OCI-LY3 (cell line): ENCODE measurements around the gene GNG13.
A peak's percentile ranks its signal among the peaks of the same experiment; 100 is the strongest.

Experiments used
- H2AFZ ChIP-seq: fragments of 200-600, 300-600 bp; shearing (Covaris generic); 2 replicates; pipeline ENCODE4 v1.6.0; 2014; ENCODE audit warnings: antibody characterized with exemption, low read depth, low read length
- H3K27ac ChIP-seq: fragments of 200-600, 300-600 bp; sonication (generic); 2 replicates; pipeline ENCODE4 v1.5.1; 2014; ENCODE audit warnings: mild to moderate bottlenecking, low read length, moderate library complexity, mixed read lengths
- H3K27me3 ChIP-seq: fragments of 200-600, 300-600 bp; sonication (generic); 2 replicates; pipeline ENCODE4 v1.6.1; 2014; ENCODE audit warnings: low read depth, low read length, mixed read lengths
- H3K36me3 ChIP-seq: fragments of 200-600, 300-600 bp; sonication (generic); replicated peaks from 2 replicates; pipeline ENCODE3; 2014; ENCODE audit warnings: low read depth, low read length, mixed read lengths
- H3K4me1 ChIP-seq: fragments of 300-600, 200-600 bp; sonication (generic); 2 replicates; pipeline ENCODE4 v1.6.1; 2014; ENCODE audit warnings: low read length, mixed read lengths
- H3K4me2 ChIP-seq: fragments of 200-600, 300-600 bp; sonication (generic); 2 replicates; pipeline ENCODE4 v1.6.1; 2014; ENCODE audit warnings: low read length, mixed read lengths
- H3K4me3 ChIP-seq: fragments of 300-600, 200-600 bp; sonication (generic); 2 replicates; pipeline ENCODE4 v1.5.1; 2014; ENCODE audit warnings: antibody characterized with exemption, mild to moderate bottlenecking, low read length, moderate library complexity
- H3K79me2 ChIP-seq: fragments of 300-600, 200-600 bp; shearing (Covaris generic); 2 replicates; pipeline ENCODE4 v1.6.1; 2014; ENCODE audit warnings: mild to moderate bottlenecking, low read length, mixed read lengths
- H3K9ac ChIP-seq: fragments of 300-600, 200-600 bp; shearing (Covaris generic); 2 replicates; pipeline ENCODE4 v1.6.0; 2014; ENCODE audit warnings: mild to moderate bottlenecking, low read length, moderate library complexity
- H3K9me3 ChIP-seq: fragments of 200-600, 300-600 bp; shearing (Covaris generic); 2 replicates; pipeline ENCODE4 v1.6.1; 2014; ENCODE audit warnings: low read length, mixed read lengths; ENCODE audit not compliant: insufficient read depth
- H4K20me1 ChIP-seq: fragments of 200-600, 300-600 bp; sonication (generic); 2 replicates; pipeline ENCODE4 v1.6.1; 2016; ENCODE audit warnings: low read length, mixed read lengths; ENCODE audit not compliant: insufficient read depth
- CTCF ChIP-seq: fragments of 200-600, 300-600 bp; sonication (generic); IDR thresholded peaks from 2 replicates; pipeline ENCODE4 v1.5.1; 2014; ENCODE audit warnings: antibody characterized with exemption, low read length, low read depth
- EZH2phosphoT487 ChIP-seq: fragments of 200-600 bp; shearing (Covaris generic); IDR thresholded peaks from 2 replicates; pipeline ENCODE4 v1.6.1; 2018; ENCODE audit warnings: antibody characterized with exemption, mixed run types, low read depth

GNG13 gene

GRCh38 chr16:815861-816260 is 15.3 kb upstream of the GNG13 start:
- TF ChIP-seq CTCF (no peak), EZH2phosphoT487 (no peak)
- H2AFZ ChIP-seq, result no peak overlapping the region
- H3K4me2 ChIP-seq, result no peak overlapping the region
- no peak overlapping the region for H3K27ac ChIP-seq
- no peaks in the 10 kb centered on the region for H3K9me3 ChIP-seq
- H3K27me3 ChIP-seq, result no peaks in the 10 kb centered on the region
- H3K4me3 ChIP-seq, result no peak overlapping the region
- no peak overlapping the region for H3K9ac ChIP-seq
- H3K79me2 ChIP-seq, result no peaks in the 10 kb centered on the region
- no peaks in the 10 kb centered on the region for H4K20me1 ChIP-seq
- no peaks in the 10 kb centered on the region for H3K36me3 ChIP-seq
- H3K4me1 ChIP-seq, result peaks cover 11% of the 10 kb centered on the region

- H3K27ac ChIP-seq, result no peak overlapping the region
- no peak for TF ChIP-seq CTCF
- no peak for TF ChIP-seq EZH2phosphoT487
- H4K20me1 ChIP-seq, result no peaks in the 10 kb centered on the region
- no peak overlapping the region for H3K4me2 ChIP-seq
- no peaks in the 10 kb centered on the region for H3K27me3 ChIP-seq
- no peaks in the 10 kb centered on the region for H3K9me3 ChIP-seq
- H2AFZ ChIP-seq, result no peak overlapping the region
- no peak overlapping the region for H3K4me3 ChIP-seq
- H3K79me2 ChIP-seq, result no peaks in the 10 kb centered on the region
- H3K9ac ChIP-seq, result no peak overlapping the region
- H3K36me3 ChIP-seq, result no peaks in the 10 kb centered on the region
- H3K4me1 ChIP-seq, result peaks cover 11% of the 10 kb centered on the region
These were observed 14.4 kb upstream of the GNG13 start for GRCh38 chr16:814974-815373.

GRCh38 chr16:813916-814412 is 13.4 kb upstream of the GNG13 start:
- Histone ChIP-seq H4K20me1 (no peaks in the 10 kb centered on the region), H3K27me3 (no peaks in the 10 kb centered on the region), H3K36me3 (no peaks in the 10 kb centered on the region), H3K4me3 (no peak overlapping the region), H3K27ac (no peak overlapping the region), H3K9me3 (no peaks in the 10 kb centered on the region), H3K79me2 (no peaks in the 10 kb centered on the region), H3K4me2 (no peak overlapping the region), H3K9ac (no peak overlapping the region), H2AFZ (no peak overlapping the region), H3K4me1 (peaks cover 11% of the 10 kb centered on the region)
- TF ChIP-seq EZH2phosphoT487, result no peak
- no peak; the same call in none of the 2 replicates for TF ChIP-seq CTCF

- Histone ChIP-seq H3K9ac (no peak overlapping the region), H3K4me3 (no peak overlapping the region), H3K79me2 (no peaks in the 10 kb centered on the region), H3K9me3 (no peaks in the 10 kb centered on the region), H3K27ac (no peak overlapping the region), H3K27me3 (no peaks in the 10 kb centered on the region), H3K4me2 (no peak overlapping the region), H2AFZ (no peak overlapping the region), H3K36me3 (no peaks in the 10 kb centered on the region), H3K4me1 (peaks cover 14% of the 10 kb centered on the region), H4K20me1 (no peaks in the 10 kb centered on the region)
- peak; percentile 20; the same call in 1 of the 2 replicates for TF ChIP-seq CTCF
- no peak for TF ChIP-seq EZH2phosphoT487
These were observed 12.8 kb upstream of the GNG13 start for GRCh38 chr16:813204-813915.
